HCT116 (cell line): ENCODE data around the gene SQSTM1. TPM values are rescaled to one million over a fixed set of nuclear protein-coding genes. Genes with fewer than 3 reads are reported as not detected.

Experiments
- ATAC-seq: fragments of 200-7000 bp; cut with Tn5 transposase; 2 replicates; pipeline ENCODE4 v1.9.1; 2020; ENCODE audit warnings: mild to moderate bottlenecking, moderate library complexity
- BruUV-seq: library from RNA; stranded (reverse); fragments of 400-500 nt; replicated peaks from 2 replicates; lab custom pipeline; 2021; lab: Mats Ljungman, UMichigan
- CTCF ChIA-PET: fragments of 300-600 bp; sonication (Branson Sonifier 250); formaldehyde crosslinking; loops from one replicate; lab custom pipeline; 2021; ENCODE audit warnings: antibody characterized with exemption; lab: Charles Lee
- POLR2A ChIA-PET: fragments of 300-600, 350-600 bp; sonication (Branson Sonifier 250); formaldehyde crosslinking; loops from one replicate; lab custom pipeline; 2021; ENCODE audit warnings: antibody characterized with exemption; lab: Charles Lee
- RAD21 ChIA-PET, 2 experiments: fragments of 300-600 bp; sonication (Branson Sonifier 250); formaldehyde crosslinking; loops; one replicate each; lab custom pipeline; 2023; ENCODE audit warnings: low total read pairs in 2 of 2; ENCODE audit not compliant: uncharacterized antibody in 2 of 2, unreplicated experiment in 2 of 2, low non-redundant PET in 1 of 2; lab: Charles Lee
- DNase-seq: peaks from one replicate; pipeline ENCODE4 v3.0.0-alpha.2; 2010; ENCODE audit warnings: low read depth, low spot score
- H2AFZ ChIP-seq: fragments of 200-600 bp; shearing (Covaris generic), sonication (generic); 2 replicates; pipeline ENCODE4 v1.6.1; 2017; ENCODE audit warnings: low read depth, mixed run types, mixed read lengths, antibody characterized with exemption, low read length; ENCODE audit not compliant: poor library complexity, severe bottlenecking
- H3K27ac ChIP-seq: 2 replicates; pipeline ENCODE4 v1.5.1; 2012; ENCODE audit warnings: low read depth, low read length
- H3K27me3 ChIP-seq: fragments of 200-600 bp; sonication (generic); 2 replicates; pipeline ENCODE4 v1.6.1; 2016; ENCODE audit warnings: mixed run types, low read length, mixed read lengths; ENCODE audit not compliant: insufficient read depth
- H3K36me3 ChIP-seq, 2 experiments: fragments of 200-500 bp in 1 of 2; fragments of 200-600 bp in 1 of 2; sonication (Bioruptor generic) in 1 of 2; sonication (generic) in 1 of 2; 2 replicates each; pipeline versions ENCODE4 v1.5.1 to v1.6.1; 2014 to 2016; ENCODE audit warnings: low read length in 2 of 2, inconsistent platforms in 1 of 2, mixed read lengths in 1 of 2, mixed run types in 1 of 2; ENCODE audit not compliant: insufficient read depth in 2 of 2, control insufficient read depth in 1 of 2
- H3K4me1 ChIP-seq, 2 experiments: fragments of 200-600 bp in 1 of 2; sonication (generic) in 1 of 2; 2 replicates each; pipeline versions ENCODE4 v1.5.1 to v1.6.1; 2012 to 2017; ENCODE audit warnings: low read length in 2 of 2, inconsistent platforms in 1 of 2, mild to moderate bottlenecking in 1 of 2, mixed read lengths in 1 of 2, mixed run types in 1 of 2, moderate library complexity in 1 of 2; ENCODE audit not compliant: insufficient read depth in 2 of 2, control insufficient read depth in 1 of 2
- H3K4me2 ChIP-seq: fragments of 200-600 bp; sonication (generic); 2 replicates; pipeline ENCODE4 v1.6.1; 2017; ENCODE audit warnings: mixed run types, low read length, mixed read lengths
- H3K4me3 ChIP-seq, 2 experiments: fragments of 200-600 bp in 1 of 2; sonication (generic) in 1 of 2; replicated peaks in 1 of 2; 2 replicates each; pipeline ENCODE4 v1.5.1; 2011 to 2016; ENCODE audit warnings: low read length in 2 of 2, control low read depth in 1 of 2, low read depth in 1 of 2, mild to moderate bottlenecking in 1 of 2, mixed read lengths in 1 of 2, mixed run types in 1 of 2
- H3K79me2 ChIP-seq: fragments of 200-600 bp; sonication (generic); 2 replicates; pipeline ENCODE4 v1.6.1; 2017; ENCODE audit warnings: mild to moderate bottlenecking, mixed run types, low read length, moderate library complexity, mixed read lengths; ENCODE audit not compliant: insufficient read depth
- H3K9ac ChIP-seq: fragments of 200-600 bp; sonication (generic); 2 replicates; pipeline ENCODE4 v1.6.1; 2016; ENCODE audit warnings: low read length, mixed read lengths
- H3K9me2 ChIP-seq: fragments of 200-600 bp; sonication (generic), shearing (Covaris generic); 2 replicates; pipeline ENCODE4 v1.6.1; 2017; ENCODE audit warnings: mixed run types, mild to moderate bottlenecking, moderate library complexity; ENCODE audit not compliant: insufficient read depth
- H3K9me3 ChIP-seq, 2 experiments: fragments of 200-500 bp in 1 of 2; fragments of 200-600 bp in 1 of 2; sonication (Bioruptor generic) in 1 of 2; sonication (generic) in 1 of 2; 2 replicates each; pipeline ENCODE4 v1.6.1; 2014 to 2017; ENCODE audit warnings: low read length in 2 of 2, mixed read lengths in 2 of 2, inconsistent platforms in 1 of 2, low read depth in 1 of 2, mild to moderate bottlenecking in 1 of 2, mixed run types in 1 of 2, moderate library complexity in 1 of 2; ENCODE audit not compliant: control insufficient read depth in 1 of 2, insufficient read depth in 1 of 2
- H4K20me1 ChIP-seq: fragments of 200-600 bp; sonication (generic), shearing (Covaris generic); 2 replicates; pipeline ENCODE4 v1.6.1; 2017; ENCODE audit warnings: mixed run types, mild to moderate bottlenecking, moderate library complexity; ENCODE audit not compliant: insufficient read depth
- CBX3 ChIP-seq: IDR thresholded peaks from 2 replicates; pipeline ENCODE4 v1.6.1; 2012; ENCODE audit warnings: low read depth
- CTCF ChIP-seq, 3 experiments: fragments of 200-600 bp in 1 of 3; sonication (generic) in 1 of 3; IDR thresholded peaks in 2 of 3; conservative IDR thresholded peaks in 1 of 3; 2 replicates each; pipeline ENCODE4 v1.5.1; 2012 to 2017; ENCODE audit warnings: low read depth in 2 of 3, low read length in 2 of 3, antibody characterized with exemption in 1 of 3, borderline replicate concordance in 1 of 3, control low read depth in 1 of 3, mild to moderate bottlenecking in 1 of 3, mixed read lengths in 1 of 3, mixed run types in 1 of 3, moderate library complexity in 1 of 3; ENCODE audit not compliant: insufficient read depth in 1 of 3
- EGR1 ChIP-seq: IDR thresholded peaks from 2 replicates; pipeline ENCODE4 v1.6.1; 2012; ENCODE audit warnings: low read depth
- ELF1 ChIP-seq: IDR thresholded peaks from 2 replicates; pipeline ENCODE4 v1.6.1; 2012; ENCODE audit warnings: low read depth, borderline replicate concordance
- EZH2phosphoT487 ChIP-seq: fragments of 200-600 bp; IDR thresholded peaks from 2 replicates; pipeline ENCODE4 v1.6.1; 2018; ENCODE audit warnings: antibody characterized with exemption, borderline replicate concordance
- FOSL1 ChIP-seq: IDR thresholded peaks from 2 replicates; pipeline ENCODE4 v1.6.1; 2012; ENCODE audit warnings: low read depth
- JUND ChIP-seq: IDR thresholded peaks from 2 replicates; pipeline ENCODE4 v1.6.1; 2012
- MAX ChIP-seq: IDR thresholded peaks from 2 replicates; pipeline ENCODE4 v1.6.1; 2012
- POLR2A ChIP-seq: IDR thresholded peaks from 2 replicates; pipeline ENCODE4 v1.7.0; 2011; ENCODE audit warnings: borderline replicate concordance; ENCODE audit not compliant: insufficient read depth, insufficient read length; ENCODE audit errors: extremely low read depth
- POLR2AphosphoS5 ChIP-seq: IDR thresholded peaks from 2 replicates; pipeline ENCODE4 v1.6.1; 2011; ENCODE audit warnings: mild to moderate bottlenecking, low read depth, low read length, moderate library complexity
- RAD21 ChIP-seq: IDR thresholded peaks from 2 replicates; pipeline ENCODE4 v1.6.1; 2012; ENCODE audit warnings: low read depth, mild to moderate bottlenecking
- SIN3A ChIP-seq: IDR thresholded peaks from 2 replicates; pipeline ENCODE4 v1.6.1; 2012; ENCODE audit warnings: low read depth
- SRF ChIP-seq: IDR thresholded peaks from 2 replicates; pipeline ENCODE4 v1.6.1; 2012; ENCODE audit warnings: low read depth
- YY1 ChIP-seq: IDR thresholded peaks from 2 replicates; pipeline ENCODE4 v1.6.1; 2011; ENCODE audit warnings: low read length, low read depth, moderate library complexity, mild to moderate bottlenecking; ENCODE audit not compliant: insufficient replicate concordance; ENCODE audit errors: extremely low read depth
- ZFX ChIP-seq: fragments of 450-650 bp; IDR thresholded peaks from 2 replicates; pipeline ENCODE4 v1.6.1; 2017
- ZNF274 ChIP-seq: fragments of 200-500 bp; sonication (Bioruptor generic); IDR thresholded peaks from 2 replicates; pipeline ENCODE4 v1.6.1; 2014; ENCODE audit warnings: mild to moderate bottlenecking, low read depth, low read length, inconsistent platforms
- intact Hi-C: fragments of 100-400 bp; cut with micrococcal nuclease; formaldehyde crosslinking; loops from 2 replicates; pipeline ENCODE4 v1.10.0; 2022
- total RNA-seq: library from RNA; stranded (reverse); gene quantifications from one replicate; pipeline ENCODE4 v1.2.1, GENCODE V29; 2021; ENCODE audit not compliant: unreplicated experiment
- TF ChIP-seq, protein P1 (sequence below): IDR thresholded peaks from 2 replicates; pipeline ENCODE4 v1.6.1; 2011; ENCODE audit warnings: mild to moderate bottlenecking, low read length, moderate library complexity; ENCODE audit not compliant: insufficient replicate concordance; ENCODE audit errors: extremely low read depth
- TF ChIP-seq, protein P2 (sequence below): IDR thresholded peaks from 2 replicates; pipeline ENCODE4 v1.6.1; 2012; ENCODE audit warnings: low read depth

Gene SQSTM1
- total RNA-seq, 1 experiment from 2014 or later: 299 TPM

DNA sequence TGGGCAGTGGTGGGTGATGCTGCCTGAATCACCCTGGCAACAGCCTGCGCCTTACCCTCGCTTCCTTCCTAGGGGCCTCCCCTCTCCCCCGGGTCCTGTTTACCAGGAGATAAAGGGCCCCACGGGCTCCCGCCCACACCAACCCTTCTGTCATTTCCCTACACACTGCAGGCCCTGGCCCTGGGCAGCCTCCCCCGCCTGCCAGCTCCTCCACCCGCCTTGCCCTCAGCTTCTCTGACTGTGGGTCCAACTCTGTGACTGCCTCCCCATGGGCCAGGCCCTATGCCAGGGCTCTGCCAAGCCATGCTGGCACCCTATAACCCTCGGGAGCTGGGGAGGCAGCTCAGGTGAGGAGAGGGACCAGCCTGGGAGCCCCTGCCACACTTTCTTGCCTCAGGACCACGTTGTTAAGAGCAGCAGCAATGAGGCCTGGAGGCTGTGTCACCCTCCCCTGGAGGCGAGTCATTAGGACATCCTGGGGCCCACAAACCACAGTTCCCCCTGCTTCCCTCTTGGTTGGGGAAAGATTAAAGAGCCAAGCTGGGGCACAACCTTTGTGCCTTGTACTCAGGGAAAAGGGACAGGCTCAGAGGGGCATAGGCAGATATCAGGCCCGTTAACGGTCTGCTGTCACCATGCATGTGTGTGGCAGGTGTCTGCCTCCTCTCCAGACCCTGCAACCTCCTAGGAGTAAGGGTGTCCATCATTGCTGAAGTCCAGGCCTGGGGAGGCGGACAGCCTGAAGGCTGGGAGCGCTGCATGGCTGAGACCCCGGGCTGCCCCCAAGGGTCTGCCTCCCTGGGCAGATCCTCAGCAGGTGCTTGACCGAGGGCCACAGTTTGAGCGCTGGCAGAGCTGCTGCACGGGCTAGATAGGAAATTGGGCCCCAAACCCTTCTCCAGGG lies 16.8 kb upstream of the SQSTM1 start:
- H3K4me1 ChIP-seq: peaks cover 38 to 49% of the 10 kb centered on the region in 2 experiments
- TF ChIP-seq ELF1: no peak
- no peak for TF ChIP-seq SRF
- no peak for TF ChIP-seq EGR1
- TF ChIP-seq JUND: no peak
- no peak for TF ChIP-seq ZNF274
- TF ChIP-seq RAD21: no peak
- no peak for TF ChIP-seq CBX3
- TF ChIP-seq EZH2phosphoT487: no peak
- TF ChIP-seq MAX: no peak
- no peak for TF ChIP-seq YY1
- TF ChIP-seq, protein P1, sequence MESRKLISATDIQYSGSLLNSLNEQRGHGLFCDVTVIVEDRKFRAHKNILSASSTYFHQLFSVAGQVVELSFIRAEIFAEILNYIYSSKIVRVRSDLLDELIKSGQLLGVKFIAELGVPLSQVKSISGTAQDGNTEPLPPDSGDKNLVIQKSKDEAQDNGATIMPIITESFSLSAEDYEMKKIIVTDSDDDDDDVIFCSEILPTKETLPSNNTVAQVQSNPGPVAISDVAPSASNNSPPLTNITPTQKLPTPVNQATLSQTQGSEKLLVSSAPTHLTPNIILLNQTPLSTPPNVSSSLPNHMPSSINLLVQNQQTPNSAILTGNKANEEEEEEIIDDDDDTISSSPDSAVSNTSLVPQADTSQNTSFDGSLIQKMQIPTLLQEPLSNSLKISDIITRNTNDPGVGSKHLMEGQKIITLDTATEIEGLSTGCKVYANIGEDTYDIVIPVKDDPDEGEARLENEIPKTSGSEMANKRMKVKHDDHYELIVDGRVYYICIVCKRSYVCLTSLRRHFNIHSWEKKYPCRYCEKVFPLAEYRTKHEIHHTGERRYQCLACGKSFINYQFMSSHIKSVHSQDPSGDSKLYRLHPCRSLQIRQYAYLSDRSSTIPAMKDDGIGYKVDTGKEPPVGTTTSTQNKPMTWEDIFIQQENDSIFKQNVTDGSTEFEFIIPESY: no peak
- no peak for TF ChIP-seq CTCF (IDR thresholded peaks at IDR 0.05 in 2 of 3, conservative IDR thresholded peaks at IDR 0.05 in 1 of 3; ENCODE audit: borderline replicate concordance in 1 of 3, insufficient read depth in 1 of 3, low read depth in 2 of 3, low read length in 2 of 3)
- no peak for TF ChIP-seq POLR2A
- no peak for TF ChIP-seq SIN3A
- TF ChIP-seq, protein P2, sequence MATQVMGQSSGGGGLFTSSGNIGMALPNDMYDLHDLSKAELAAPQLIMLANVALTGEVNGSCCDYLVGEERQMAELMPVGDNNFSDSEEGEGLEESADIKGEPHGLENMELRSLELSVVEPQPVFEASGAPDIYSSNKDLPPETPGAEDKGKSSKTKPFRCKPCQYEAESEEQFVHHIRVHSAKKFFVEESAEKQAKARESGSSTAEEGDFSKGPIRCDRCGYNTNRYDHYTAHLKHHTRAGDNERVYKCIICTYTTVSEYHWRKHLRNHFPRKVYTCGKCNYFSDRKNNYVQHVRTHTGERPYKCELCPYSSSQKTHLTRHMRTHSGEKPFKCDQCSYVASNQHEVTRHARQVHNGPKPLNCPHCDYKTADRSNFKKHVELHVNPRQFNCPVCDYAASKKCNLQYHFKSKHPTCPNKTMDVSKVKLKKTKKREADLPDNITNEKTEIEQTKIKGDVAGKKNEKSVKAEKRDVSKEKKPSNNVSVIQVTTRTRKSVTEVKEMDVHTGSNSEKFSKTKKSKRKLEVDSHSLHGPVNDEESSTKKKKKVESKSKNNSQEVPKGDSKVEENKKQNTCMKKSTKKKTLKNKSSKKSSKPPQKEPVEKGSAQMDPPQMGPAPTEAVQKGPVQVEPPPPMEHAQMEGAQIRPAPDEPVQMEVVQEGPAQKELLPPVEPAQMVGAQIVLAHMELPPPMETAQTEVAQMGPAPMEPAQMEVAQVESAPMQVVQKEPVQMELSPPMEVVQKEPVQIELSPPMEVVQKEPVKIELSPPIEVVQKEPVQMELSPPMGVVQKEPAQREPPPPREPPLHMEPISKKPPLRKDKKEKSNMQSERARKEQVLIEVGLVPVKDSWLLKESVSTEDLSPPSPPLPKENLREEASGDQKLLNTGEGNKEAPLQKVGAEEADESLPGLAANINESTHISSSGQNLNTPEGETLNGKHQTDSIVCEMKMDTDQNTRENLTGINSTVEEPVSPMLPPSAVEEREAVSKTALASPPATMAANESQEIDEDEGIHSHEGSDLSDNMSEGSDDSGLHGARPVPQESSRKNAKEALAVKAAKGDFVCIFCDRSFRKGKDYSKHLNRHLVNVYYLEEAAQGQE: no peak
- TF ChIP-seq ZFX: no peak
- TF ChIP-seq FOSL1: no peak
- no peak for TF ChIP-seq POLR2AphosphoS5
- TF ChIP-seq, all 23 proteins: peak for 0
- intact Hi-C loops: loop anchor here (2.0 to 5.0 kb wide), 3 partner anchors 55 to 288 kb away; partner anchors contain the start of genes MRNIP and TBC1D9B
- peak overlapping the region; percentile 88 for H3K9ac ChIP-seq
- H3K9me3 ChIP-seq: no peaks in the 10 kb centered on the region
- H3K79me2 ChIP-seq: peaks cover 45% of the 10 kb centered on the region
- peak overlapping the region; percentile 68 to 92; a peak in 2 of 4 replicates for H3K4me3 ChIP-seq
- no peaks in the 10 kb centered on the region for H4K20me1 ChIP-seq
- ChIA-PET CTCF (interaction anchor here (2.7 kb wide), 1 partner anchor 16 kb away, joined by 8 read pairs; the partner anchor contains the start of gene SQSTM1), POLR2A (no interaction called here), RAD21 (no interaction called here)
- H3K9me2 ChIP-seq: no peaks in the 10 kb centered on the region
- H3K27me3 ChIP-seq: no peaks in the 10 kb centered on the region
- DNase-seq (no peak), ATAC-seq (no peak)
- peaks cover 5 to 12% of the 10 kb centered on the region in 2 experiments; a peak in 1 of 4 replicates for H3K36me3 ChIP-seq
- H3K4me2 ChIP-seq: peak overlapping the region; percentile 99
- peak overlapping the region; percentile 99 for H3K27ac ChIP-seq
- BruUV-seq: no TSS peak
- H2AFZ ChIP-seq: no peak overlapping the region
